Hepatocyte (in vitro differentiated cells): Measurements from ENCODE around the gene CRADD.

ENCODE experiments used
- EZH2 ChIP-seq: fragments of 200-600 bp; sonication (generic); IDR thresholded peaks from 2 replicates; pipeline ENCODE4 v1.6.1; 2016; ENCODE audit warnings: antibody characterized with exemption, mild to moderate bottlenecking, borderline replicate concordance
- TF ChIP-seq, protein P1 (sequence below): fragments of 200-600 bp; sonication (generic); IDR thresholded peaks from 2 replicates; pipeline ENCODE4 v1.5.1; 2016; ENCODE audit warnings: antibody characterized with exemption, mild to moderate bottlenecking; ENCODE audit not compliant: poor library complexity

DNA sequence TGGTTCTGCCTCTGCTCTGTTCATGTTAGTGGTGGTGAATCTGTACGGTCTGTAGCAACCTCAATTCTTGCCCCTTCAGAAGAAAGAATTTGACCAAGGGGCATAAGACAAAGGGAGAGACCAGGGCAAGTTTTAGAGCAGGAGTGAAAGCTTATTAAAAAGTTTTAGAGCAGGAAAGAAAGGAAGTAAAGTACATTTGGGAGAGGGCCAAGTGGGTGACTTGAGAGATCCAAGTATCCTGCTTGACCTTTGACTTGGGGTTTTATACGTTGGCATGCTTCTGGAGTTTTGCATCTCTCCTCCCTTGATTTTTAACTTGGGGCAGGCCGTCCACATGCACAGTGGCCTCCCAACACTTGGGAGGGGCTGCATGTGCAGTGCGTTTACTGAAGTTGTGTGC, 225.0 kb downstream of the CRADD start:
- TF ChIP-seq, protein P1, sequence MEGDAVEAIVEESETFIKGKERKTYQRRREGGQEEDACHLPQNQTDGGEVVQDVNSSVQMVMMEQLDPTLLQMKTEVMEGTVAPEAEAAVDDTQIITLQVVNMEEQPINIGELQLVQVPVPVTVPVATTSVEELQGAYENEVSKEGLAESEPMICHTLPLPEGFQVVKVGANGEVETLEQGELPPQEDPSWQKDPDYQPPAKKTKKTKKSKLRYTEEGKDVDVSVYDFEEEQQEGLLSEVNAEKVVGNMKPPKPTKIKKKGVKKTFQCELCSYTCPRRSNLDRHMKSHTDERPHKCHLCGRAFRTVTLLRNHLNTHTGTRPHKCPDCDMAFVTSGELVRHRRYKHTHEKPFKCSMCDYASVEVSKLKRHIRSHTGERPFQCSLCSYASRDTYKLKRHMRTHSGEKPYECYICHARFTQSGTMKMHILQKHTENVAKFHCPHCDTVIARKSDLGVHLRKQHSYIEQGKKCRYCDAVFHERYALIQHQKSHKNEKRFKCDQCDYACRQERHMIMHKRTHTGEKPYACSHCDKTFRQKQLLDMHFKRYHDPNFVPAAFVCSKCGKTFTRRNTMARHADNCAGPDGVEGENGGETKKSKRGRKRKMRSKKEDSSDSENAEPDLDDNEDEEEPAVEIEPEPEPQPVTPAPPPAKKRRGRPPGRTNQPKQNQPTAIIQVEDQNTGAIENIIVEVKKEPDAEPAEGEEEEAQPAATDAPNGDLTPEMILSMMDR, result no peak
- no peak for TF ChIP-seq EZH2
